VCaP (cell line): ENCODE data around the gene PSME1.
A peak's percentile ranks its signal among the peaks of the same experiment; 100 is the strongest.

Experiments
- H3K27ac ChIP-seq: fragments of 450-650 bp; 2 replicates; pipeline ENCODE4 v1.5.1; 2017
- CTCF ChIP-seq: fragments of 450-650 bp; conservative IDR thresholded peaks from 2 replicates; pipeline ENCODE4 v1.5.1; 2017; ENCODE audit warnings: mild to moderate bottlenecking, moderate library complexity

PSME1 gene

GRCh38 chr14:24132976-24133375 lies 3.0 kb upstream of the PSME1 start:
- peak overlapping the region; percentile 63 for H3K27ac ChIP-seq
- no peak for TF ChIP-seq CTCF

- H3K27ac ChIP-seq = no peak overlapping the region
- no peak for TF ChIP-seq CTCF
These were observed 2.3 kb upstream of the PSME1 start for GRCh38 chr14:24133735-24134134.

DNA sequence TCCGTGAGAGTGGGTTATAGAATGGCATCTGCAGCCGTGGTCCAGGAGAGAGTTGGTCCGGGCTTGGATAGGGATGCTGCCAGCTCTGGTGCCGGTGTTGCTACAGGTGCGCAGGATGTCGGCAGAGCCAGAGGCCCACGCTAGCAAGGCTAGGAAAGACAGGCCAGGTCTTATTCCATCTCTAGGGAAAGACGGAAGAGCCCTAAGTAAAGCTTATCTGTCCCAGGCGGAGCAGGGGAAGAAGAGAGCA lies 485 bp upstream of the PSME1 start:
- H3K27ac ChIP-seq = peak overlapping the region; percentile 86
- TF ChIP-seq CTCF = no peak

GRCh38 chr14:24136684-24137528 lies 912 bp downstream of the PSME1 start:
- H3K27ac ChIP-seq = peak overlapping the region; percentile 86
- TF ChIP-seq CTCF = no peak

- TF ChIP-seq CTCF = no peak
- peak overlapping the region; percentile 86 for H3K27ac ChIP-seq
These were observed 1.8 kb downstream of the PSME1 start for GRCh38 chr14:24137529-24138395.

DNA sequence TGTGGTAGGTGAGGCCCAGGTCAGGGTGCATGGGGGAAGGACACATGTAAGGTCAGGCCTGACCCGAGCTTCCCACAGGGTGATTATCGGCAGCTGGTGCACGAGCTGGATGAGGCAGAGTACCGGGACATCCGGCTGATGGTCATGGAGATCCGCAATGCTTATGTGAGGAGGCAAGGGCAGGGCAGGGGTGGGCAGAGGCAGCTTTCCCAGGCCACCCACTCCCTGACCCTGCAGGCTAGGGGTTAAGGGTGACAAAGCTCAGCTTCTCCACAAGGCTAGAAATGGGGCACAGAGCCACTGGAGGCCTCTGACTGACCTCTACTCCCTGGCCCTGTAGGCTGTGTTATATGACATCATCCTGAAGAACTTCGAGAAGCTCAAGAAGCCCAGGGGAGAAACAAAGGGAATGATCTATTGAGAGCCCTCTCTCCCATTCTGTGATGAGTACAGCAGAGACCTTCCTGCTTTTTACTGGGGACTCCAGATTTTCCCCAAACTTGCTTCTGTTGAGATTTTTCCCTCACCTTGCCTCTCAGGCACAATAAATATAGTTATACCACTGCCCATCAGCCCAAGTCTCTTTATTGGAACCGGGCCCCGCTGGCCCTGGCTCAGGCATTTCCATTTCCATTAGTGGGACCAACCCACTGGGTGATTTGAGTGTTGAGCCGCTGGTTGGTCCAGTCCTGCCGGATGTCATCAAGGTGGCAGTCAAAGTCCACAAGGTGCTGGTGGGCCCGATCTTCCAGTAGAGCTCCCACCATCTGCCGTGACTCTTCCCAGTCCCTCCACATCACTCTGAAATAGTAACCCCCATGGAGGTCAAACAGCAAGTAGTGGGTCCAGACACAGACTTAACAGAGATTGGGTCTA lies 2.6 kb downstream of the PSME1 start:
- H3K27ac ChIP-seq = peak overlapping the region; percentile 90
- no peak for TF ChIP-seq CTCF
